T47D (cell line): ENCODE data around the gene RASAL2.
"Not testable (repeated sequence)": the region's sequence is repeated elsewhere in the genome, so short reads cannot be mapped to it uniquely, and the experiment has no call there.

ENCODE experiments used
- DNase-seq, 2 experiments: peaks; one replicate each; pipeline versions ENCODE4 v3.0.0 to v3.0.0-alpha.2; 2011 to 2012; ENCODE audit warnings: low read depth in 1 of 2, low spot score in 1 of 2
- JUND ChIP-seq: IDR thresholded peaks from 2 replicates; pipeline ENCODE4 v1.6.1; 2012; ENCODE audit warnings: low read depth
- in situ Hi-C: cut with HindIII; loops from 2 replicates; pipeline ENCODE4 v1.10.0; 2016; ENCODE audit warnings: low sequenced_read_pairs, low pct_unique_long_range_greater_than_20kb

RASAL2 gene

GRCh38 chr1:178165196-178165595 lies 71.3 kb downstream of the RASAL2 start:
- in situ Hi-C loops = no loop called here
- no peak for TF ChIP-seq JUND
- no peak for DNase-seq

GRCh38 chr1:178166429-178167024 lies 72.6 kb downstream of the RASAL2 start:
- no peak for DNase-seq
- in situ Hi-C loops = no loop called here
- no peak for TF ChIP-seq JUND

- no peak for DNase-seq
- in situ Hi-C loops = no loop called here
- no peak for TF ChIP-seq JUND
Measured at GRCh38 chr1:178168536-178168935, 74.6 kb downstream of the RASAL2 start.

- in situ Hi-C loops = no loop called here
- no peak for DNase-seq
- no peak for TF ChIP-seq JUND
Measured at GRCh38 chr1:178169649-178170048, 75.7 kb downstream of the RASAL2 start.

- in situ Hi-C loops = no loop called here
- TF ChIP-seq JUND = no peak
- DNase-seq = no peak
Measured at GRCh38 chr1:178172939-178173338, 79.0 kb downstream of the RASAL2 start.

GRCh38 chr1:178174539-178174938 lies 80.6 kb downstream of the RASAL2 start:
- in situ Hi-C loops = no loop called here
- DNase-seq = no peak
- no peak for TF ChIP-seq JUND

- in situ Hi-C loops = no loop called here
- DNase-seq = no peak
- no peak for TF ChIP-seq JUND
Measured at GRCh38 chr1:178180405-178180804, 86.5 kb downstream of the RASAL2 start.

GRCh38 chr1:178183796-178184195 lies 89.9 kb downstream of the RASAL2 start:
- in situ Hi-C loops = no loop called here
- no peak for TF ChIP-seq JUND
- no peak for DNase-seq

- no peak for TF ChIP-seq JUND
- in situ Hi-C loops = no loop called here
- no peak for DNase-seq
Measured at GRCh38 chr1:178188306-178188705, 94.4 kb downstream of the RASAL2 start.

GRCh38 chr1:178189814-178190213 lies 95.9 kb downstream of the RASAL2 start:
- TF ChIP-seq JUND = no peak
- peak in 1 of 2 experiments; percentile 36 for DNase-seq
- in situ Hi-C loops = no loop called here

- in situ Hi-C loops = no loop called here
- no peak for DNase-seq
- TF ChIP-seq JUND = no peak
Measured at GRCh38 chr1:178190881-178191280, 97.0 kb downstream of the RASAL2 start.

- no peak for TF ChIP-seq JUND
- in situ Hi-C loops = no loop called here
- DNase-seq = peak; percentile 59 to 79
Measured at GRCh38 chr1:178192686-178193085, 98.8 kb downstream of the RASAL2 start.

GRCh38 chr1:178196631-178197030 lies 102.7 kb downstream of the RASAL2 start:
- TF ChIP-seq JUND = no peak
- DNase-seq = no peak
- in situ Hi-C loops = no loop called here

- DNase-seq, in situ Hi-C loops: not testable (repeated sequence)
Measured at GRCh38 chr1:178202095-178202494, 108.2 kb downstream of the RASAL2 start.

GRCh38 chr1:178202546-178202945 lies 108.6 kb downstream of the RASAL2 start:
- DNase-seq, in situ Hi-C loops: not testable (repeated sequence)

- in situ Hi-C loops, DNase-seq: not testable (repeated sequence)
Measured at GRCh38 chr1:178208269-178208856, 114.5 kb downstream of the RASAL2 start.
